B cell (primary cell): ENCODE results near the gene CABLES2.

Experiments
- CTCF ChIP-seq: fragments of 200-600 bp; IDR thresholded peaks from one replicate; pipeline ENCODE4 v1.8.0; 2022; ENCODE audit warnings: antibody characterized with exemption, mild to moderate bottlenecking
- EZH2 ChIP-seq: IDR thresholded peaks from 2 replicates; pipeline ENCODE4 v1.6.1; 2012; ENCODE audit warnings: borderline replicate concordance, low read depth, mild to moderate bottlenecking, moderate library complexity, low read length; ENCODE audit not compliant: insufficient read depth, poor library complexity, severe bottlenecking

GRCh38 chr20:62378215-62378614 is 28.9 kb downstream of the CABLES2 start:
- TF ChIP-seq EZH2 (no peak), CTCF (no peak)
